Hepatocyte (in vitro differentiated cells): ENCODE measurements around the gene ITGA8. TPM values are rescaled to one million over a fixed set of nuclear protein-coding genes. Genes with fewer than 3 reads are reported as not detected.
A peak's percentile ranks its signal among the peaks of the same experiment; 100 is the strongest.

Source experiments
- DNase-seq: peaks from one replicate; pipeline ENCODE4 v3.0.0-alpha.2; 2016; ENCODE audit warnings: low spot score
- H2AFZ ChIP-seq: fragments of 200-600 bp; sonication (generic); 2 replicates; pipeline ENCODE4 v1.6.0; 2016; ENCODE audit warnings: antibody characterized with exemption, mild to moderate bottlenecking
- H3K27ac ChIP-seq: fragments of 200-600 bp; sonication (generic); 2 replicates; pipeline ENCODE4 v1.5.1; 2016; ENCODE audit warnings: mild to moderate bottlenecking
- H3K27me3 ChIP-seq: fragments of 200-600 bp; sonication (generic); 2 replicates; pipeline ENCODE4 v1.6.1; 2016
- H3K36me3 ChIP-seq: fragments of 200-600 bp; sonication (generic); replicated peaks from 2 replicates; pipeline ENCODE4 v1.5.1; 2016; ENCODE audit warnings: low read depth; ENCODE audit not compliant: insufficient read depth
- H3K4me1 ChIP-seq: fragments of 200-600 bp; sonication (generic); 2 replicates; pipeline ENCODE4 v1.5.1; 2016; ENCODE audit warnings: mild to moderate bottlenecking, moderate library complexity; ENCODE audit not compliant: insufficient read depth
- H3K4me2 ChIP-seq: fragments of 200-600 bp; sonication (generic); 2 replicates; pipeline ENCODE4 v1.6.0; 2016
- H3K4me3 ChIP-seq: fragments of 200-600 bp; sonication (generic); 2 replicates; pipeline ENCODE4 v1.5.1; 2016; ENCODE audit warnings: mild to moderate bottlenecking
- H3K79me2 ChIP-seq: fragments of 200-600 bp; sonication (generic); 2 replicates; pipeline ENCODE4 v1.6.0; 2017; ENCODE audit warnings: mild to moderate bottlenecking
- H3K9me2 ChIP-seq: fragments of 200-600 bp; sonication (generic); replicated peaks from 2 replicates; pipeline ENCODE4 v1.6.0; 2017; ENCODE audit warnings: mild to moderate bottlenecking; ENCODE audit not compliant: insufficient read depth
- H3K9me3 ChIP-seq: fragments of 200-600 bp; sonication (generic); 2 replicates; pipeline ENCODE4 v1.5.1; 2016; ENCODE audit warnings: low read depth, mild to moderate bottlenecking
- H4K20me1 ChIP-seq: fragments of 200-600 bp; sonication (generic); 2 replicates; pipeline ENCODE4 v1.6.0; 2016; ENCODE audit warnings: mild to moderate bottlenecking; ENCODE audit not compliant: insufficient read depth, poor library complexity, severe bottlenecking
- EZH2 ChIP-seq: fragments of 200-600 bp; sonication (generic); IDR thresholded peaks from 2 replicates; pipeline ENCODE4 v1.6.1; 2016; ENCODE audit warnings: antibody characterized with exemption, mild to moderate bottlenecking, borderline replicate concordance
- EZH2phosphoT487 ChIP-seq: fragments of 200-600 bp; sonication (generic); IDR thresholded peaks from one replicate; pipeline ENCODE4 v1.6.1; 2018; ENCODE audit warnings: antibody characterized with exemption, mild to moderate bottlenecking, low read depth, moderate library complexity; ENCODE audit not compliant: unreplicated experiment, severe bottlenecking
- WGBS: methylation state at CpG from one replicate; pipeline ENCODE4 v1.1.6; 2016; ENCODE audit warnings: low lambda C conversion rate; ENCODE audit errors: missing lambda C conversion rate; 5-methylcytosine and 5-hydroxymethylcytosine counted together
- polyA plus RNA-seq: library from polyadenylated mRNA; unstranded; fragments of >200 nt; fragmentation: Nextera tagmentation; extraction: Ambion mirVana; gene quantifications from 2 replicates; pipeline ENCODE4 v1.2.1, GENCODE V29; 2016
- total RNA-seq: library from RNA; depleted of rRNA; stranded (reverse); fragments of >200 nt; gene quantifications from 2 replicates; pipeline ENCODE4 v1.2.3, GENCODE V29; 2014
- TF ChIP-seq, protein P1 (sequence below): fragments of 200-600 bp; sonication (generic); IDR thresholded peaks from 2 replicates; pipeline ENCODE4 v1.5.1; 2016; ENCODE audit warnings: antibody characterized with exemption, mild to moderate bottlenecking; ENCODE audit not compliant: poor library complexity

Gene ITGA8
- total and polyA plus RNA-seq, 2 experiments from 2014 or later = 2.9 to 16.8 TPM

DNA sequence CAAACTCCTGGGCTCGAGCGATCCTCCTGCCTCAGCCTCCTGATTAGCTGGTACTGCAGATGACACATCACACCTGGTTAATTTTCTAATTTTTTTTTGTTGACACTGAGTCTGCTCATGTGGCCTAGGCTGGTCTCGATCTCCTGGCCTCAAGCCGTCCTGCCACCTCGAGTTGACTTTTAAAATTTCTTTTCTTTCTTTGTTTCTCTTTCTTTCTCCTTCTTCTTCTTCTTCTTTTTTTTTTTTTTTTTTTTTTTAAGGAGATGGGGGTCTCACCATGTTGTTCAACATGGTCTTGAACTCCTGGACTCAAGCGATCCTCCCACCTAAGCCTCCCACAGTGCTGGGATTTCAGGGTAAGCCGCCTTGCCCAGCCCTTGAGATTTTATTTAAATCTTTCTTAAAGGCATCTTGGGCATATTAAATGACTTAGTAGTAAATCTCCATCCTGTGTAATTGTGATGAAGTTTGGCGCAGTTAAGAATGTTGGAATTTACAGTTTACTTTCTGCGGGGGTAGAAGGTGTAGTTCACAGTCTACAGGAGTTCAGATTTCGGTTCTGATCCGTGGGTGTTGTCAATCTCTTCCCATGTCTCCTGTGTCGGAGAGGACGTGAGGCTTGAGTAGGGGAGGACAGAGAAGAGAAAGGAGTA is 1.0 kb upstream of the ITGA8 start:
- TF ChIP-seq EZH2phosphoT487 = no peak
- no peak for TF ChIP-seq EZH2
- TF ChIP-seq, protein P1, sequence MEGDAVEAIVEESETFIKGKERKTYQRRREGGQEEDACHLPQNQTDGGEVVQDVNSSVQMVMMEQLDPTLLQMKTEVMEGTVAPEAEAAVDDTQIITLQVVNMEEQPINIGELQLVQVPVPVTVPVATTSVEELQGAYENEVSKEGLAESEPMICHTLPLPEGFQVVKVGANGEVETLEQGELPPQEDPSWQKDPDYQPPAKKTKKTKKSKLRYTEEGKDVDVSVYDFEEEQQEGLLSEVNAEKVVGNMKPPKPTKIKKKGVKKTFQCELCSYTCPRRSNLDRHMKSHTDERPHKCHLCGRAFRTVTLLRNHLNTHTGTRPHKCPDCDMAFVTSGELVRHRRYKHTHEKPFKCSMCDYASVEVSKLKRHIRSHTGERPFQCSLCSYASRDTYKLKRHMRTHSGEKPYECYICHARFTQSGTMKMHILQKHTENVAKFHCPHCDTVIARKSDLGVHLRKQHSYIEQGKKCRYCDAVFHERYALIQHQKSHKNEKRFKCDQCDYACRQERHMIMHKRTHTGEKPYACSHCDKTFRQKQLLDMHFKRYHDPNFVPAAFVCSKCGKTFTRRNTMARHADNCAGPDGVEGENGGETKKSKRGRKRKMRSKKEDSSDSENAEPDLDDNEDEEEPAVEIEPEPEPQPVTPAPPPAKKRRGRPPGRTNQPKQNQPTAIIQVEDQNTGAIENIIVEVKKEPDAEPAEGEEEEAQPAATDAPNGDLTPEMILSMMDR = no peak
- Histone ChIP-seq H3K9me3 (no peaks in the 10 kb centered on the region), H4K20me1 (no peaks in the 10 kb centered on the region), H3K4me2 (peak overlapping the region; percentile 90), H3K4me3 (no peak overlapping the region), H3K36me3 (no peaks in the 10 kb centered on the region), H2AFZ (no peak overlapping the region), H3K9me2 (no peaks in the 10 kb centered on the region), H3K79me2 (no peaks in the 10 kb centered on the region), H3K4me1 (no peaks in the 10 kb centered on the region), H3K27me3 (peaks cover 26% of the 10 kb centered on the region), H3K27ac (no peak overlapping the region)
- DNase-seq = no peak
- 87% methylated on average over 13 of the region's 13 CpGs for WGBS

DNA sequence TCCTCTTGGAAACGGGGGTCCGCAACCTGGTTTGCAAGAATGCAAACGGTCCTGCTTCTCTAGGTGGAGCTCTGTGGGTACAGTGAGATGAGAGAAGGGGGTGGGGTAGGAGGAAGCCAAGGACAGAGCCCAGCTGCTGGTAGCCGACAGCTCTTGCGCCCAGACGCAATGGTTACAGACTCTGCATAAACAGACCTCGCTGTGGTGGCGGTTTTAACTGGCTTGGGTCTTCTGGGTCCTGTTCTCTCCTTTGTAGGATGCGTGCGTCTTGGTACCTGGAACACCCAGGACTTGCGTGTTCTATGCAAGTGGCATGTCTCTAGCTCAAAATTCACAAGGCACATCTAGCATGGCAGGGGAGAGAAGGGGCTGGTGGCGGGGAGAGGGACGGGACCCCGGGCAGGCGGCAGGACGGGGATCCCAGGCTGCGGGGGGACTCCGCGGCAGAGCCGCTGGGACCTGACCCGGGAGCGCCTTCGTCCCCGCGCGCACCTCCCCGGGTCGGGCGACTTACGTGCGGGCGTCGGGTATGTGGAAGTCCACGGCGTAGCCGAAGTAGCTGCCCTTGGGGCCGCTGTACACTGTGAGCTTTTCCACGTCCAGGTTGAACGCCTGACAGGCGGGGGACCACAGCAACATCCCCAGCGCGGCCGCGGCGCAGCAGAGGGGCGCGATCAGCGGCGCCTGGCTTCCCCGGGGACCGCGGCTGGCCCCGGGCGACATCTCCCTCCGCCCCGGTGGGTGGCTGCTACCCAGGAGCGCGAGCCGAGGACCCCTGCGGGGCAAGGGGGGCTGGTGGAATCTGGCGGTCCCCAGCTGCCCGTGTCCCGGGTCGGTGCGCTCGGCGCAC is 448 bp downstream of the ITGA8 start:
- H3K4me1 ChIP-seq = no peaks in the 10 kb centered on the region
- peak overlapping the region; percentile 65 for H3K27ac ChIP-seq
- no peaks in the 10 kb centered on the region for H3K9me3 ChIP-seq
- peak overlapping the region; percentile 71 for H3K4me3 ChIP-seq
- peak; percentile 40 for TF ChIP-seq EZH2
- TF ChIP-seq, protein P1 = no peak
- under 1% methylated on average over 44 of the region's 67 CpGs for WGBS
- H2AFZ ChIP-seq = peak overlapping the region; percentile 53
- peak overlapping the region; percentile 90 for H3K4me2 ChIP-seq
- DNase-seq = peak; percentile 47
- no peaks in the 10 kb centered on the region for H4K20me1 ChIP-seq
- no peaks in the 10 kb centered on the region for H3K9me2 ChIP-seq
- no peaks in the 10 kb centered on the region for H3K36me3 ChIP-seq
- no peaks in the 10 kb centered on the region for H3K79me2 ChIP-seq
- H3K27me3 ChIP-seq = peaks cover 26% of the 10 kb centered on the region

DNA sequence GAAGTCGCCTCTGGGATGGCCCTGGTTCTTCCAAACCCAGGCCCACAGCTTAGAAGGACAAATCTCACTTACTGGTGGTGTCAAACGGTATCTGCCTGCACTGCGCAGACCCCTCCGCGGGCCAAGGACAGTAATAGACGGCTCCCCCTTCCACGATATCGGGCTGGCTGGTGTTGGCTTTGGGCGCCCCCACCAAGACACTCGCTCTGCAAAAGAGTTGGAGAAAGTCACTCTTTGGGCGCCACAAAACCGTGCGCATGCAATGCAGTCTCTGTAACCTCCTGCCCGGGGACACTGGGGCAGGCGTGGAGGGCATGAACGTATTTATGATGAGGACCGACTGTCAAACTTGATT is 1.1 kb downstream of the ITGA8 start:
- TF ChIP-seq EZH2phosphoT487 (no peak), EZH2 (no peak)
- TF ChIP-seq, protein P1 = no peak
- Histone ChIP-seq H3K27me3 (peaks cover 26% of the 10 kb centered on the region), H3K36me3 (no peaks in the 10 kb centered on the region), H3K9me2 (no peaks in the 10 kb centered on the region), H3K4me1 (no peaks in the 10 kb centered on the region), H3K9me3 (no peaks in the 10 kb centered on the region), H2AFZ (peak overlapping the region; percentile 53), H3K4me3 (peak overlapping the region; percentile 71), H4K20me1 (no peaks in the 10 kb centered on the region), H3K79me2 (no peaks in the 10 kb centered on the region), H3K4me2 (peak overlapping the region; percentile 90), H3K27ac (peak overlapping the region; percentile 65)
- WGBS = 26% methylated on average over 17 of the region's 17 CpGs
- no peak for DNase-seq
